GM21381 (cell line): ENCODE results near the gene MAPK1IP1L.

ENCODE experiments used
- ATAC-seq: cut with Tn5 transposase; IDR thresholded peaks from one replicate; pipeline ENCODE4 v1.9.1; 2021; ENCODE audit warnings: mild to moderate bottlenecking, moderate library complexity; ENCODE audit not compliant: unreplicated experiment

The MAPK1IP1L gene

GRCh38 chr14:55092341-55092740, 40.9 kb downstream of the MAPK1IP1L start:
- ATAC-seq: no peak

- no peak for ATAC-seq
Measured at GRCh38 chr14:55094292-55095157, 43.1 kb downstream of the MAPK1IP1L start.

GRCh38 chr14:55097881-55098560, 46.6 kb downstream of the MAPK1IP1L start:
- ATAC-seq: peak; percentile 55

GRCh38 chr14:55098561-55098898, 47.1 kb downstream of the MAPK1IP1L start:
- no peak for ATAC-seq

- no peak for ATAC-seq
Measured at GRCh38 chr14:55099756-55100155, 48.3 kb downstream of the MAPK1IP1L start.

GRCh38 chr14:55101698-55102097, 50.3 kb downstream of the MAPK1IP1L start:
- ATAC-seq: no peak

- ATAC-seq: peak; percentile 64
Measured at GRCh38 chr14:55102141-55102621, 50.7 kb downstream of the MAPK1IP1L start.

GRCh38 chr14:55103005-55103640, 51.7 kb downstream of the MAPK1IP1L start:
- peak; percentile 35 for ATAC-seq

GRCh38 chr14:55103971-55104954, 52.8 kb downstream of the MAPK1IP1L start:
- ATAC-seq: no peak

GRCh38 chr14:55105991-55106390, 54.5 kb downstream of the MAPK1IP1L start:
- no peak for ATAC-seq

- no peak for ATAC-seq
Measured at GRCh38 chr14:55107766-55108554, 56.5 kb downstream of the MAPK1IP1L start.

- ATAC-seq: no peak
Measured at GRCh38 chr14:55109836-55110235, 58.4 kb downstream of the MAPK1IP1L start.

- ATAC-seq: no peak
Measured at GRCh38 chr14:55111122-55111708, 59.8 kb downstream of the MAPK1IP1L start.

- no peak for ATAC-seq
Measured at GRCh38 chr14:55114720-55115119, 63.3 kb downstream of the MAPK1IP1L start.

- ATAC-seq: no peak
Measured at GRCh38 chr14:55115460-55115859, 64.0 kb downstream of the MAPK1IP1L start.

GRCh38 chr14:55115861-55116245, 64.4 kb downstream of the MAPK1IP1L start:
- no peak for ATAC-seq

- no peak for ATAC-seq
Measured at GRCh38 chr14:55116246-55117030, 65.0 kb downstream of the MAPK1IP1L start.

- no peak for ATAC-seq
Measured at GRCh38 chr14:55117803-55118441, 66.5 kb downstream of the MAPK1IP1L start.
